Large intestine (tissue), 3 donors: ENCODE results near the gene KCNC1. TPM values are rescaled to one million over a fixed set of nuclear protein-coding genes. Genes with fewer than 3 reads are reported as not detected.

Experiments
- DNase-seq, 2 donors: peaks; one replicate each; pipeline versions ENCODE4 v3.0.0 to v3.0.0-alpha.2; 2013
- H3K27ac ChIP-seq: one replicate; pipeline ENCODE4 v1.5.1; 2013; ENCODE audit warnings: low read length
- H3K27me3 ChIP-seq: 2 replicates; pipeline ENCODE4 v1.6.1; 2013; ENCODE audit warnings: low read length; ENCODE audit not compliant: control insufficient read depth, insufficient read depth
- H3K36me3 ChIP-seq: 2 replicates; pipeline ENCODE4 v1.6.1; 2013; ENCODE audit warnings: low read length; ENCODE audit not compliant: control insufficient read depth, insufficient read depth
- H3K4me1 ChIP-seq: one replicate; pipeline ENCODE4 v1.6.1; 2013; ENCODE audit warnings: low read length; ENCODE audit not compliant: control insufficient read depth, insufficient read depth
- H3K4me3 ChIP-seq: one replicate; pipeline ENCODE4 v1.5.1; 2013; ENCODE audit warnings: low read length
- H3K9me3 ChIP-seq: one replicate; pipeline ENCODE4 v1.6.1; 2013; ENCODE audit warnings: mild to moderate bottlenecking, low read depth, low read length, moderate library complexity; ENCODE audit not compliant: control insufficient read depth
- WGBS: methylation state at CpG from one replicate; pipeline ENCODE4 v1.1.5; 2013; ENCODE audit warnings: low lambda C conversion rate; ENCODE audit not compliant: insufficient coverage; 5-methylcytosine and 5-hydroxymethylcytosine counted together
- polyA plus RNA-seq: library from polyadenylated mRNA; unstranded; fragments of 120-200 nt; gene quantifications from one replicate; pipeline ENCODE4 v1.2.1, GENCODE V29; 2013

KCNC1 gene
- polyA plus RNA-seq, 1 donor = 2.4 TPM

GRCh38 chr11:17775035-17775348 is 40.4 kb downstream of the KCNC1 start:
- H3K4me1 ChIP-seq = peaks cover 15% of the 10 kb centered on the region
- no CpG with 5 or more reads among the region's 3 CpGs for WGBS
- DNase-seq = no peak
- no peaks in the 10 kb centered on the region for H3K9me3 ChIP-seq
- H3K27me3 ChIP-seq = no peaks in the 10 kb centered on the region
- no peak overlapping the region for H3K27ac ChIP-seq
- no peak overlapping the region for H3K4me3 ChIP-seq
- no peaks in the 10 kb centered on the region for H3K36me3 ChIP-seq

- Histone ChIP-seq H3K9me3 (no peaks in the 10 kb centered on the region), H3K4me3 (no peak overlapping the region), H3K36me3 (no peaks in the 10 kb centered on the region), H3K4me1 (peaks cover 8% of the 10 kb centered on the region), H3K27me3 (no peaks in the 10 kb centered on the region), H3K27ac (no peak overlapping the region)
- no peak for DNase-seq
- WGBS = no CpG with 5 or more reads among the region's 18 CpGs
These were observed 41.1 kb downstream of the KCNC1 start for GRCh38 chr11:17775507-17776211.

GRCh38 chr11:17776212-17776875 is 41.8 kb downstream of the KCNC1 start:
- Histone ChIP-seq H3K27me3 (no peaks in the 10 kb centered on the region), H3K4me1 (peaks cover 2% of the 10 kb centered on the region), H3K4me3 (no peak overlapping the region), H3K36me3 (no peaks in the 10 kb centered on the region), H3K27ac (no peak overlapping the region), H3K9me3 (no peaks in the 10 kb centered on the region)
- no peak for DNase-seq
- WGBS = no CpG with 5 or more reads among the region's 15 CpGs

GRCh38 chr11:17777086-17777737 is 42.6 kb downstream of the KCNC1 start:
- DNase-seq = no peak
- no peaks in the 10 kb centered on the region for H3K9me3 ChIP-seq
- no peaks in the 10 kb centered on the region for H3K27me3 ChIP-seq
- no peaks in the 10 kb centered on the region for H3K36me3 ChIP-seq
- H3K4me1 ChIP-seq = no peaks in the 10 kb centered on the region
- H3K27ac ChIP-seq = no peak overlapping the region
- H3K4me3 ChIP-seq = no peak overlapping the region
- no CpG with 5 or more reads among the region's 16 CpGs for WGBS

- no peaks in the 10 kb centered on the region for H3K9me3 ChIP-seq
These were observed 43.1 kb downstream of the KCNC1 start for GRCh38 chr11:17777738-17778091.

GRCh38 chr11:17778352-17778751 is 43.8 kb downstream of the KCNC1 start:
- no peaks in the 10 kb centered on the region for H3K27me3 ChIP-seq
- no peaks in the 10 kb centered on the region for H3K4me1 ChIP-seq
- no peak for DNase-seq
- no peaks in the 10 kb centered on the region for H3K9me3 ChIP-seq
- no peak overlapping the region for H3K27ac ChIP-seq
- no CpG with 5 or more reads among the region's 5 CpGs for WGBS
- H3K4me3 ChIP-seq = no peak overlapping the region
- no peaks in the 10 kb centered on the region for H3K36me3 ChIP-seq

More at GRCh38 chr11:17777738-17778091, 43.1 kb downstream of the KCNC1 start:
- WGBS = no CpG with 5 or more reads among the region's 13 CpGs
- Histone ChIP-seq H3K27ac (no peak overlapping the region), H3K36me3 (no peaks in the 10 kb centered on the region), H3K4me3 (no peak overlapping the region), H3K4me1 (no peaks in the 10 kb centered on the region), H3K27me3 (no peaks in the 10 kb centered on the region)
- DNase-seq = no peak

- DNase-seq = no peak
- Histone ChIP-seq H3K27me3 (no peaks in the 10 kb centered on the region), H3K4me1 (no peaks in the 10 kb centered on the region), H3K27ac (no peak overlapping the region), H3K9me3 (no peaks in the 10 kb centered on the region), H3K4me3 (no peak overlapping the region), H3K36me3 (no peaks in the 10 kb centered on the region)
- WGBS = no CpG with 5 or more reads among the region's 40 CpGs
These were observed 44.6 kb downstream of the KCNC1 start for GRCh38 chr11:17778956-17779860.

GRCh38 chr11:17779861-17780594 is 45.4 kb downstream of the KCNC1 start:
- no CpG with 5 or more reads among the region's 14 CpGs for WGBS
- no peak for DNase-seq
- Histone ChIP-seq H3K4me1 (no peaks in the 10 kb centered on the region), H3K4me3 (no peak overlapping the region), H3K9me3 (no peaks in the 10 kb centered on the region), H3K27ac (no peak overlapping the region), H3K36me3 (no peaks in the 10 kb centered on the region), H3K27me3 (no peaks in the 10 kb centered on the region)

- WGBS = 83% methylated on average over 1 of the region's 15 CpGs
- no peaks in the 10 kb centered on the region for H3K4me1 ChIP-seq
- no peak overlapping the region for H3K4me3 ChIP-seq
- no peaks in the 10 kb centered on the region for H3K27me3 ChIP-seq
- DNase-seq = no peak
- no peaks in the 10 kb centered on the region for H3K36me3 ChIP-seq
- H3K27ac ChIP-seq = no peak overlapping the region
- H3K9me3 ChIP-seq = no peaks in the 10 kb centered on the region
These were observed 46.1 kb downstream of the KCNC1 start for GRCh38 chr11:17780668-17781067.

GRCh38 chr11:17781221-17781620 is 46.6 kb downstream of the KCNC1 start:
- no peaks in the 10 kb centered on the region for H3K27me3 ChIP-seq
- no CpG with 5 or more reads among the region's 12 CpGs for WGBS
- no peak for DNase-seq
- H3K9me3 ChIP-seq = no peaks in the 10 kb centered on the region
- H3K36me3 ChIP-seq = no peaks in the 10 kb centered on the region
- H3K27ac ChIP-seq = no peak overlapping the region
- no peak overlapping the region for H3K4me3 ChIP-seq
- H3K4me1 ChIP-seq = no peaks in the 10 kb centered on the region
